SJCRH30 (cell line): ENCODE results near the gene PRR30. TPM values are rescaled to one million over a fixed set of nuclear protein-coding genes. Genes with fewer than 3 reads are reported as not detected.

Experiments used
- DNase-seq, 2 experiments: peaks; one replicate each; pipeline ENCODE4 v3.0.0-alpha.2; 2015 to 2020
- H3K27ac ChIP-seq: fragments of 250-450 bp; sonication (Bioruptor Pico); 2 replicates; pipeline ENCODE4 v1.5.1; 2020; ENCODE audit warnings: mild to moderate bottlenecking, moderate library complexity
- H3K27me3 ChIP-seq: fragments of 250-450 bp; sonication (Bioruptor Pico); 2 replicates; pipeline ENCODE4 v1.5.1; 2020; ENCODE audit warnings: mild to moderate bottlenecking, moderate library complexity
- H3K36me3 ChIP-seq: fragments of 250-450 bp; sonication (Bioruptor Pico); 2 replicates; pipeline ENCODE4 v1.5.1; 2020; ENCODE audit warnings: mild to moderate bottlenecking, moderate library complexity
- H3K4me1 ChIP-seq: fragments of 250-450 bp; sonication (Bioruptor Pico); 2 replicates; pipeline ENCODE4 v1.5.1; 2020; ENCODE audit warnings: mild to moderate bottlenecking, moderate library complexity
- H3K4me3 ChIP-seq: fragments of 250-450 bp; sonication (Bioruptor Pico); 2 replicates; pipeline ENCODE4 v1.5.1; 2020; ENCODE audit warnings: mild to moderate bottlenecking, moderate library complexity
- H3K9me3 ChIP-seq: fragments of 250-450 bp; sonication (Bioruptor Pico); replicated peaks from 2 replicates; pipeline ENCODE4 v1.5.1; 2020; ENCODE audit warnings: mild to moderate bottlenecking, moderate library complexity
- total RNA-seq: library from RNA; depleted of rRNA; stranded (reverse); fragments of >200 nt; shearing (Covaris generic); gene quantifications from 2 replicates; pipeline ENCODE4 v1.2.3, GENCODE V29; 2014

The PRR30 gene
- total RNA-seq, 1 experiment from 2014 or later: not detected

- H3K4me3 ChIP-seq: no peak overlapping the region
- peaks cover 34% of the 10 kb centered on the region for H3K27me3 ChIP-seq
- no peak overlapping the region for H3K27ac ChIP-seq
- H3K36me3 ChIP-seq: no peaks in the 10 kb centered on the region
- no peak for DNase-seq
- H3K9me3 ChIP-seq: no peaks in the 10 kb centered on the region
- H3K4me1 ChIP-seq: no peaks in the 10 kb centered on the region
These were observed 26.0 kb upstream of the PRR30 start for GRCh38 chr2:27164960-27165763.

- Histone ChIP-seq H3K36me3 (no peaks in the 10 kb centered on the region), H3K4me3 (no peak overlapping the region), H3K27ac (no peak overlapping the region), H3K4me1 (no peaks in the 10 kb centered on the region), H3K27me3 (peaks cover 31% of the 10 kb centered on the region), H3K9me3 (no peaks in the 10 kb centered on the region)
- no peak for DNase-seq
These were observed 23.2 kb upstream of the PRR30 start for GRCh38 chr2:27162151-27163121.

GRCh38 chr2:27160191-27160590 lies 21.0 kb upstream of the PRR30 start:
- Histone ChIP-seq H3K36me3 (no peaks in the 10 kb centered on the region), H3K27ac (no peak overlapping the region), H3K4me1 (no peaks in the 10 kb centered on the region), H3K27me3 (peaks cover 31% of the 10 kb centered on the region), H3K4me3 (no peak overlapping the region), H3K9me3 (no peaks in the 10 kb centered on the region)
- DNase-seq: no peak

GRCh38 chr2:27159271-27159670 lies 20.1 kb upstream of the PRR30 start:
- no peak overlapping the region for H3K4me3 ChIP-seq
- peaks cover 29% of the 10 kb centered on the region for H3K27me3 ChIP-seq
- H3K27ac ChIP-seq: no peak overlapping the region
- DNase-seq: no peak
- no peaks in the 10 kb centered on the region for H3K4me1 ChIP-seq
- H3K9me3 ChIP-seq: no peaks in the 10 kb centered on the region
- H3K36me3 ChIP-seq: no peaks in the 10 kb centered on the region

GRCh38 chr2:27158468-27158867 lies 19.3 kb upstream of the PRR30 start:
- H3K36me3 ChIP-seq: no peaks in the 10 kb centered on the region
- H3K27ac ChIP-seq: no peak overlapping the region
- H3K9me3 ChIP-seq: no peaks in the 10 kb centered on the region
- peaks cover 37% of the 10 kb centered on the region for H3K27me3 ChIP-seq
- no peak overlapping the region for H3K4me3 ChIP-seq
- H3K4me1 ChIP-seq: no peaks in the 10 kb centered on the region
- DNase-seq: no peak

GRCh38 chr2:27155069-27155520 lies 15.9 kb upstream of the PRR30 start:
- no peaks in the 10 kb centered on the region for H3K9me3 ChIP-seq
- no peak overlapping the region for H3K27ac ChIP-seq
- no peak for DNase-seq
- peaks cover 36% of the 10 kb centered on the region for H3K27me3 ChIP-seq
- no peak overlapping the region for H3K4me3 ChIP-seq
- no peaks in the 10 kb centered on the region for H3K4me1 ChIP-seq
- H3K36me3 ChIP-seq: no peaks in the 10 kb centered on the region

GRCh38 chr2:27154488-27154887 lies 15.3 kb upstream of the PRR30 start:
- H3K27ac ChIP-seq: no peak overlapping the region
- H3K27me3 ChIP-seq: peaks cover 40% of the 10 kb centered on the region
- no peak overlapping the region for H3K4me3 ChIP-seq
- no peaks in the 10 kb centered on the region for H3K9me3 ChIP-seq
- H3K36me3 ChIP-seq: no peaks in the 10 kb centered on the region
- DNase-seq: no peak
- H3K4me1 ChIP-seq: no peaks in the 10 kb centered on the region

GRCh38 chr2:27152796-27153464 lies 13.7 kb upstream of the PRR30 start:
- no peaks in the 10 kb centered on the region for H3K36me3 ChIP-seq
- H3K9me3 ChIP-seq: no peaks in the 10 kb centered on the region
- no peaks in the 10 kb centered on the region for H3K4me1 ChIP-seq
- no peak overlapping the region for H3K27ac ChIP-seq
- H3K27me3 ChIP-seq: peaks cover 44% of the 10 kb centered on the region
- no peak for DNase-seq
- no peak overlapping the region for H3K4me3 ChIP-seq

- no peaks in the 10 kb centered on the region for H3K4me1 ChIP-seq
- no peak overlapping the region for H3K4me3 ChIP-seq
- H3K36me3 ChIP-seq: no peaks in the 10 kb centered on the region
- DNase-seq: no peak
- H3K9me3 ChIP-seq: no peaks in the 10 kb centered on the region
- no peak overlapping the region for H3K27ac ChIP-seq
- peaks cover 40% of the 10 kb centered on the region for H3K27me3 ChIP-seq
These were observed 13.0 kb upstream of the PRR30 start for GRCh38 chr2:27152102-27152795.

GRCh38 chr2:27150639-27151230 lies 11.5 kb upstream of the PRR30 start:
- Histone ChIP-seq H3K27ac (no peak overlapping the region), H3K4me1 (no peaks in the 10 kb centered on the region), H3K9me3 (no peaks in the 10 kb centered on the region), H3K4me3 (no peak overlapping the region), H3K27me3 (peaks cover 32% of the 10 kb centered on the region), H3K36me3 (no peaks in the 10 kb centered on the region)
- no peak for DNase-seq

GRCh38 chr2:27149570-27150405 lies 10.6 kb upstream of the PRR30 start:
- Histone ChIP-seq H3K36me3 (no peaks in the 10 kb centered on the region), H3K9me3 (no peaks in the 10 kb centered on the region), H3K27me3 (peaks cover 36% of the 10 kb centered on the region), H3K4me3 (no peak overlapping the region), H3K27ac (no peak overlapping the region), H3K4me1 (no peaks in the 10 kb centered on the region)
- no peak for DNase-seq

- Histone ChIP-seq H3K36me3 (no peaks in the 10 kb centered on the region), H3K4me3 (no peak within 1 kb of the TSS)
- DNase-seq: no peak
These were observed 9.7 kb upstream of the PRR30 start, which contains the start of gene TCF23 for GRCh38 chr2:27148801-27149439. Gene TCF23 (plus strand): TSS chr2:27149004. CDS start chr2:27149134, 130 bp downstream.

GRCh38 chr2:27147935-27148334 lies 8.7 kb upstream of the PRR30 start:
- no peaks in the 10 kb centered on the region for H3K4me1 ChIP-seq
- H3K27ac ChIP-seq: no peak overlapping the region
- 0 out of 2 replicates have a peak, but pooled peaks cover 3% of the 10 kb centered on the region for H3K9me3 ChIP-seq
- H3K4me3 ChIP-seq: no peak overlapping the region
- peaks cover 32% of the 10 kb centered on the region for H3K27me3 ChIP-seq
- no peaks in the 10 kb centered on the region for H3K36me3 ChIP-seq
- no peak for DNase-seq

More at GRCh38 chr2:27148801-27149439, 9.7 kb upstream of the PRR30 start, which contains the start of gene TCF23:
- Histone ChIP-seq H3K4me1 (no peaks in the 10 kb centered on the region), H3K9me3 (no peaks in the 10 kb centered on the region), H3K27ac (no peak within 1 kb of the TSS), H3K27me3 (peaks cover 34% of the 10 kb centered on the region)
